CD4-positive, alpha-beta T cell treated with Interleukin-15 for 4 hours (primary cell): ENCODE measurements around the gene CTIF.

Experiments
- DNase-seq: peaks from one replicate; pipeline ENCODE4 v3.0.0-alpha.2; 2020; ENCODE audit warnings: low spot score

Gene CTIF

DNA sequence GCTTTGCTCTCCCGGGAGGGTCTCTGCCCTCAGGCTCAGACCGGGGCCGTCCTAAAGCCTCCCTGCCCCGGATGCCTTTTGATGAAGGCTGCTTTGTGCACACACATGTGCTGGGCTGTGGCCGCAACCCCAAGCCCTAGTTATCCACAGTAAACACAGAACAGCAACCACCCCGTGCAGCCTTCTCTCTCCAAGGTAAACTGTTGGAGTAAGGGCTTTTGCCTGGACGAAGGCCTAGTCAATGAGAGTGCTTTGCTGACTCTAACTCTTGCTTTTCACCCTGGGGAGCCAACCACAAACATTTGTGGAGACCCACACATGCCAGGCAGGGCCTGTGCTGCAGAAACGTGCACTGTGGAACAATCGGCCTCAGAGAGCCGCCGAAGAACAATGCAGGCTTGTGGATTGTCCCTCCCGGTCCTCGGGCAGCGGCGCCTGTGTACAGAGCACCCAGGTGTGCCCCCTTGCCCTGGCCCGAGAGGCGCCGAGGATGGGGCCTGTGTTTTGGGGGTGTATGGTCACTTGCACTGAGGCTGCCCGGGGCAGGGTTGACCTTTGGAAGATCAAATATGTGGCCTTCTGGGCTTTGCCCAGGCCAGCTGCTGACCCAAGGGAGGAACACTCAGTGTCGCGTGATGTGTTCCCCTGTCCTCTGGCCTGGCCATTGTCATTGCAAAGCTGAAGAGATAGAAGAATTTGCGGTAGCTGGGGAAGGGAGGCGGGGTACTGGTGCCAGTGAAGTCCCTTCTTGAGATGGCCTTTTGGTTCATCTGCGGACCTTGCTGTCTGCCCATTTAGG, 37.0 kb downstream of the CTIF start:
- DNase-seq, result no peak

DNA sequence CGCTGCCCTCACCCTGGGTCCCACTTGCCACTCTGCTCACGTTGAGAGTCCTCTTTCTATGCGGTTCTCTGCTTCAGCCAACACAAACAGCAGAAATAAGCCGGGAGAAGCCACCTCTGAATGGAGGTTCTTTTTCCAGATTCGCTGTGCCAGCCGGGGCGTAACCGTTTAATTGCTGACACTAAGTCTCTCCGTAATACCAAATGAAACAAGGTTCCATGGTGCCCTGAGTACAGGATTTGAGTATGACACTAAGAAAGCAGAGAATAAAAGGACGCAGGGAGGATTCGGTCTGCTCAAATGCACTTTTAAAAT, 37.6 kb downstream of the CTIF start:
- DNase-seq, result no peak

DNA sequence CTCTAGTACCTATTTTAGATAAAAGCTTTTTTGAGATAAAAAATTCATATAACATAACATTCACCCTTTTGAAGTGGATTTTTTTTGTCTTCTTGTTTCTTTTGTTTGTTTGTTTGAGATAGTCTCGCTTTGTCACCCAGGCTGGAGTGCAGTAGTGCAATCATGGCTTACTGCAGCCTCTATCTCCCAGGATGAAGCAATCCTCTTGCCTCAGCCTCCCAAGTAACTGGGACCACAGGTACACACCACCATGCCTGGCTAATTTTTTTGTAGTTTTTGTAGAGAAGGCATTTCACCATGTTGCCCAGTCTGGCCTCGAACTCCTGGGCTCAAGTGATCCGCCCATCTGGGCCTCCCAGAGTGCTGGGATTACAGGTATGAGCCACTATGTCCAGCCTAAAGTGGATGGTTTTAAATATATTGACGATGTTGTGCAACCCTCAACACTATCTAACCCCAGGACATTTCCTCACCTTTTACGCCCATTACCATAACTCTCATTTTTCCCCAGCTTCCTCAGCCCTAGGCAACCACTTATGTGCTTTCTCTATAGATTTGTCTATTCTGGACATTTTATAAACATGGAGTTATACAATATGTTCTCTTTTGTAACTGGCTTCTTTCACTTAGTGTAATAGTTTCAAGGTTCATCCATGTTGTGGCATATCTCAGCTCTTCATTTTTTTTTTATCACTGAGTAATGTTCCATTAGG, 38.8 kb downstream of the CTIF start:
- DNase-seq, result no peak

DNA sequence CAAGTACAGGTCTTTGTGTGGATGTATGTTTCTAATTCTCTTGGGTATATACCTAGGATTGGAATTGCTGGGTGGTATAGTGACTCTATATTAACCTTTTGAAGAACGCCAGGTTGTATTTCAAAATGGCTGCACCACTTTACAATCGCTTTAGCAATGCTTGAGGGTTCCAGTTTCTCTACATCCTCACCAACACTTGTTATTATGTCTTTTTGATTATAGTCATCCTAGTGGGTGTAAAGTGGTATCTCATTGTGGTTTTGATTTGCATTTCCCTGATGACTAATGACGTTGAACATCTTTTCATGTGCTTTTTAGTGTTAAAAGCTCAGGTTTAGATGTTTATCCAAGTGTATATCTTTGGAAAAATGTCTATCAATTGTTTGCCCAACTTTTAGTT, 39.5 kb downstream of the CTIF start:
- no peak for DNase-seq

DNA sequence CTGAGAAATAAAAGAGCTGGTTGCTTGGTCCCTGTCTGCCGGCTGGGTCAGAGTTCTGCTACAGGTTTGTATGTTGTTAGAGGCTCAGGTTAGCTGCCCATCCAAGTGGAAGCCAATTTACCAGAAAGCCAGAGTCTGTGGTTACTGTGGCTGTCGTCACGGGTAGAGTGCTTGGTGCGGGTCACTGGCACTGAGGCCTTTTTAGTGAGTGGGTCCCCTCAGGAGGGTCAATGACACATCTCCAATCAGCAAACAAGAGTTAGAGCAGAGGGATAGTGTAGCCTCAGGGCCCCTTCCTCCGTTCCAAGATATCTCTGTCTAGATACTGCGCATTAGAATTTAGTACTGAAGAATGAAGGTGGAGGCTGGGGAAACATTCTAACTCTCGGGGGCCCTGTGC, 41.2 kb downstream of the CTIF start:
- DNase-seq, result no peak

DNA sequence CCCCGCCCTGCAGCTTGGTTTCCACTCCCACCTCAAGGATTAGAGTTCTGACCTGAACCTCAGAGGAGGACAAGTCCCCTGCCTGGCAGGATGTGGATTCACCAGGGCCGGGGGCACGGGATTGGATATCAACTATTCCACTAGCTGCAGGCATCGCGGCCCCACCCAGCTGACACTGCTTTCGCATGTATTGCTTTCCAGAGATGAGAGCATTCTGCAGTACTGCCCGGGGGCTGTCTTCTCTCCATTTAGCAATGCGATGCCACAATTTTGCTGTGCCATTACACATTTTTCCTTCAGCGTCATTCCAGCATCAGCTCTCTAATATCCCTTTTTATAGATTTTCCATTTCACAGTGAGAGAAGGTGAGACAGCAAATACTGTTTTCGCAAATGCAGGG, 42.0 kb downstream of the CTIF start:
- no peak for DNase-seq

DNA sequence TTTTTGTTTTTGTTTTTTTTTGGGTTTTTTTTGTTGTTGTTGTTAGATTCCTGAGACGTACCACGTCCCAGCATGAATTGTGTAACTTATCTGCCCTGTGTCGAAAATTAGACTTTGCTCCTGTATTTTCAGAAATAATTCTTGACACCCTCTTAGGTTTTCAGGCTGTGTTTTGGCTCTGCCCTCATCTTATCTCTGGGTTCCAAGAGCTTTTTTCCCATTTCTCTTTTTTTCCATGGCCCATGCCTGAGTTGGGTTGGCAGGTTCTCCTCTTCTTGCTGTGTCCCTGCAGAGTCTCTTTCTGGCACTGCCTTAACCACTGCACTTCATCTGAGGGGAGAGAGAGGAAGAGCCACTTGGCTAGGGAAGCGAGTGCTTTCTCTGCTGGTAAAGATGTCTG, 42.4 kb downstream of the CTIF start:
- DNase-seq, result no peak

DNA sequence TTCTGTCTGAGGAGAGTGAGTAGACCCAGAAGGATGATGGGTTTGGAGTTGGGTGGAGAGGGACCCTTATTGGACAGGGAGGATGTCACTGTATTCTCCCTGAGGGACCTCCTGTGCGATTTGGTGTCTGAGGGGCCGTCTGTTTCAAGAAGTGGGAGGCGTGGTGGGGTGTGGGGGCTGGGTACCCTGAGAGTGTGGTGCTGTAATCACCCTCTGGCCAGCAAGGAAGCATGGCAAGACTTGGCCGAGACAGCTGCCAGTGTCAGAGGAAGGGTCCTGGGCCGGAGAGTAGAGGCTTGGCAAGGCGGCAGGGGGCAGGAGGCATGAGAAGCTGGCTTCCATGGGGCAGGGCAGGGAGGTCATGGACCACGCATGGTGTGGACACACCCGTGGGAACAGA, 43.1 kb downstream of the CTIF start:
- DNase-seq, result no peak

DNA sequence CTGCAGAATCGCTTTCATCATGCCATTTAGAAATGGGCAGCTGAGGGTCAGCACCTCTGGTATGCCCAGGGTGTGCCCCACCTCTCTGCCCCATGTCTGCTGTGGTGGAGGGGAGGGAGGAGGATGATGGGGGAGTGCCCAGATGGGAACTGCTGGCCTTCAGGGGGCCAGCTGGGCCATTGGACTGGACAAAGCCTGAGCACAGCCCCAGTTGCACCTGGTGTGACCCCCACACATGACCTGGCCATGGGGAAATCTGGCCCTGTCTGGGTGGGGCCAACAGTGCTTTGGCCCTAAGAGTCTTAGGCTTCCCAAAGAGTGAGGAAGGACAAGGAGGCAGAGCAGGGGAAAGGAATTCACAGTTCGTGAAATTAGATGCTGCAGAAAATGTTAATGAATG, 44.1 kb downstream of the CTIF start:
- no peak for DNase-seq

DNA sequence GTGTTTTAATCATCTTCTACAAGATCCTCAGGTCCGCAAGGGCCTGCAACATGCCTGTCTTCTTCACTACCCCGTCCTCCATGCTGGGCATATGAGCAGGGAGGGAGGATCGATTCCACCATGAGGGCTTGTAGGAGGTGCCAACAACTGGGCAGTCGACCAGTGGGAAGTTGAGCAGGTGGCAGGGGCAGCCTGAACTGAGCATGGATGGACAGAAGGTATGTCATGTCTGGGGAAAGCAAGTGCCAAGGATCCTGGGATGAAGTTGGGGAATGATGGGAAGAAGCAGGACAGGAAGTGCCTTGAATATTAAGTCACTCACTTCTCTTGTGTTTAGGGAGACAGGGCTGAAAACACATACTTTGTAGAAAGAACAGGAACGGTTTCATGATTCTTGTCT, 44.7 kb downstream of the CTIF start:
- no peak for DNase-seq

DNA sequence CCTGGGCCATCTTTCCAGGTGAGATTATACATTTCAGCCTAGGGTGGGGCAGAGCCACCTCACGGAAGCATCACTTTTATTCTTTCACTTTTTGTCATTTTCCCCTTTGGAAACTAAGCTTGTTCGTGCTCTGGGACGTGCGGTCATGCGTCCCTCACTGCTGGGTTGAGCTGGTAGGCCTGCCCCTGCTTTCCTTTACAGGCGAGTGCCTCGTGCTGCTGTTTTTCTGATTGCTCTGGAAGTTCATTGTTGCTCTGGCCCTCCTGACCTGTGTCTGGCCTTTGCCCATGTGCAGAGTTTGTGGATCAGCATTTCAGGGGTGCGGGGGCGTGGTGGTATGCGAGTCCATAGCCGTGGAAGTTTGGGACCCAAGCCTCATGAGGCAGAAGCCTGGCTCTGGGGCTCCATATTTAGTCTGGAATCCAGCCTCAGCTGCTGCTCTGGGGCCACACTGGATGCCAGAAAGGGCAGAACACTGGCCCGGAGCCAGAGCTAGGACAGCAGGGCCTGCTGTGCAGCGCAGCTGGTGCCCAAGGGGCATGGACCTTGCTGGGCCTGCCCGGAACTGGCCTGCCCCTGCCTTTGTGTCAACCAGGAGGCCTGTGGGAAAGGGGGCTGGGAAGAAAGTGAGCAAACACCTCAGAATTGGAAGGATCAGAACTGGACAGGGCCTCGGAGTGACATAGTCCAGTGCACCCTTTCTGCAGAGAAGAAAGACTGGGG, 51.1 kb downstream of the CTIF start:
- DNase-seq, result no peak

DNA sequence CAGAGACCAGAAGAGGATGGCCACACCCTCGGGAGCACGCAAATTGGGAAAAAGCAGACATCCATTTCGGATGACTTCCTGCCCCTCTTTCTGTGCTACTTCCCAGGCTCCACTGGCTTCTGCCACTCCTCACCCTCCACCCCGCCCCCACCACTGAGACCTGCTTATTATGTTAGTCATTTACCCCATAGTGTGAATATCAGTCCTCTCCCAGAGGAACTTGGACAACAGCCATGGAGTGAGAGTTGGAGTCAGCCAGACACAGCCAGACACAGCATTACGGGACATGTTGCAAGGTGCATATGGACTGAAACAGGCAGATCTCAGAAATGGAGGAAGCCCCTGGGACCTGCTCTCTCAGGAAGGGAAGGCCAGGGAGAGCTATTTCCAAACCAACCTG, 51.8 kb downstream of the CTIF start:
- no peak for DNase-seq

DNA sequence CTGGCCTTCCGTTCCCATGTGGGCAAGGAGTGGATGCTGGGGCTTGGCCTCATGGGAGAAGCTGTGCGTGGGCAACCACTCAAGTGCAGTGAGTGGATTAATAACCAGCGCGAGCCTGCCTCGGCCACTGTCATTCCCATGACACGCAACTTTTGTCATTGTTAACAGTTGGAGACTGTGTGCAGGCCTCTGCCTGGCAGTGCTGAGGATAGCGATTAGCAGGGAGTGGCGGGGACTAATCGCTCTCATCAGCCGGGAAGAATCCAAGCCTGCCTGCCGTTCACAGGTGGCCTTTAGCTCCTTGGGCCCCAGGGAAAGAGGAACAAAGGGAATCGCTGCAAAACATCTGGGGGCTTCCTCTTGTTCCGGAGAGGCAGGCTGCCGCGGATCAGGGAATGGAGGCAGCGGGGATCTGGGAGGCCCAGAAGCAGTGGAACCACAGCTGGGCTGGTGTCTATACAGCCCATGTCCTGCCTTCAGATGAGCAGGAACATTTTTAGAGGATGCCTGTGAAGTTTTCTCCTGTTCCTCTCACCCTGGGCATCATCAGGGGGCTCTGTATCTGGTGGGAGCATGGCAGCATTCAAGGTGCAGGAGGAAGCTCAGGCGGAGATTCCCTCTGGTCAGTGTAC, 53.8 kb downstream of the CTIF start:
- no peak for DNase-seq

DNA sequence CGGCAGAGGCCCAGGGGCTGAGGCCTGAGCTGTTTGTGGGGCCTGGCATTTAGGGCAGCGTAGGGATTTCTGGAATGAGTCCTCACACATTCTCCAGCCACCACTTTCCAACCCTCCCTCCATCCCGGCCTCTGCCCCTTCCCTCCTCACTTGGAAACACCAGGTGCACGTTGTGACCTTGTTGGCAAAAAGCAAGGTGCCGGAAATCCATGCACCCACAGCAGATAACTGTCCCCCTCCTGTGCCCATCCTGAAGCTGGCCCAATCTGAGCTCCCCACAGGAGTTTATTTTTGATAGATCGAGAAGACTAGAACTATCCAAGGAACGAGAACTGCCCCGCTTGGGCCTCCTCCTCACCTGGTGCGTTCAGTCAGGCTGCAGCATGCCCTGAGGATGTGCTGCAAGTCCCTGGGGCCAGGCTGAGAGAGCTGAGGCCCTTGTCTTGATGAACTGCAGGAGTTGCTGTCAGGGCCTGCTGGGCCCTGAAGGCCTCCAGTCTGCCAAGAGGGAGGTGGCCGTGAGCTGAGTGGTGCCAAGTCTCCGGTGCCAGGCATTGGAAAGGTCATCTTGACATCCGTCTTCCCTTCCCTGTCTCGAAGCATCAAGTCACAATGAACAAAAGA, 55.8 kb downstream of the CTIF start:
- no peak for DNase-seq

DNA sequence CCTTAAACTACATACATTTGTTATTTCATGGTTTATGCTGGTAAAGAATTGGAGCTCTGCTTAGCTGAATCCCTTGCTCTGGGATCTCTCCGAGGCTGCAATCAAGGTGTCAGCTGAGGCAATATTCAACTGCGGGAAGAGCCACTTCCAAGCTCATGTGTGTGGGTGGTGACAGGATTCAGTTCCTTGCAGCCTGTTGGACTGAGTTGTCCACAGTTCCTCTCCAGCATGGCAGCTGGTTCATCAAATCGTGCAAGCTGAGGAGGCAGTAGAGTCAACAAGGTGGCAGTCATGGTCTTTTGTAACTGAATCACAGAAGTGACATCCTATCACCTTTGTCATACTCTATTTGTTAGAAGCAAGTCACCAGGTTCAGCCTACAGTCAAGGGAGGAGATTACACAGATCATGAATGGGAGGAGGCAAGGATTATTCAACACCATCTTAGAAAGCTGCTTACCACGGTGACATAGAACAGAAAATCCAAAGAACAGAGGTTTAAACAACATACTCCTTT, 56.9 kb downstream of the CTIF start:
- DNase-seq, result no peak

DNA sequence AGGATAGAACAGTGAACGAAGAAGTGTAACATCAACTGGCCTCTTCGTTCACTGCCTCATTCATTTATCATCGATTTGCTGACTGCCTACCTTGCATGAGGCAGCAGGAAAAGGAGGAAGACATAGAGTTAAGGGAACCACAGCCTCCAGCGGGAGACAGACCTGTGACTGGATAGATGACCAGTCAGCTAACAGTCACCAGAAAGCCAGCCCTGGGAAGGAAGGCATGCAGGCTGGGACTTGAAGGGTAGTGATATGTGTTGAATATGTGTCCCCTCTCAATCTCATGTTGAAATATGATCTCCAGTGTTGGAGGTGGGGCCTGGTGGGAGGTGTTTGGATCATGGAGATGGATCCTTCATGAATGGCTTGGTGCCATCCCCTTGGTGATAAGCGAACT, 58.3 kb downstream of the CTIF start:
- DNase-seq, result no peak

DNA sequence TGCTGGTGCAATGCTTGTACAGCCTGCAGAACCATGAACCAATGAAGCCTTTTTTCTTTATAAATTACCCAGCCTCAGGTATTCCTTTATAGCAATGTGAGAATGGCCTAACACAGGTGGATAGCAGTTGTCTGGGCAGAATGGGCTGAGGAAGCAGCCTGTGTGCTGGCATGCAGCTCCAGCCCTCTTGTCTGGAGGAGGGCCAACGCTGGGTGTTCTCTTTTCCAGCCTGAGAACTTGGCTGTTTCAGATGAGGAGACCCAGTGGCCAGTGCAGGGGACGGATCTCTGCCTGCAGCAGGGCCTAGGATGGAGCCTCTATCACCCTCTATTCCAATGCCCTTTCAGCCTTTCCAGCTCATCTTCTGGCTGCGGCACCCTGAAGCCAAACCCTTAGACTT, 58.8 kb downstream of the CTIF start:
- DNase-seq, result no peak

DNA sequence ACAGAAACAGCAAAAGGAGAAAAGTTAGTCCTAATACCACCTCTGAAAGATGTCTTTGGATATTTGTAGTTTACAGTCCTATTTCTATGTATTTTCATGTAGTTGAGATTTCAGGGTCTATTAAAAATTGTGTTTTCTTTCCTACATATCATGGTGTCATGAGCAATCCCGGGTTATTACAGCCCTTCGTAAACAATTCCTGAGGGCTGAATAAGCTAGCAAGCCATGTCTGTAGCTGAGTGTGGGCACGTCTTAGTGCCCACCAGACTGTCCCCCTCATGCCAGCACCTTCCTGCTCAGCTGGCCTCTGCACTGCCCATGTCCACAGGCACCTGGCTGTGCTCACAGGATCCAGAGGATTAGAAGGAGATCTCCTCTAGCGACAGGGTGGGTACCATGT, 60.6 kb downstream of the CTIF start:
- DNase-seq, result no peak

DNA sequence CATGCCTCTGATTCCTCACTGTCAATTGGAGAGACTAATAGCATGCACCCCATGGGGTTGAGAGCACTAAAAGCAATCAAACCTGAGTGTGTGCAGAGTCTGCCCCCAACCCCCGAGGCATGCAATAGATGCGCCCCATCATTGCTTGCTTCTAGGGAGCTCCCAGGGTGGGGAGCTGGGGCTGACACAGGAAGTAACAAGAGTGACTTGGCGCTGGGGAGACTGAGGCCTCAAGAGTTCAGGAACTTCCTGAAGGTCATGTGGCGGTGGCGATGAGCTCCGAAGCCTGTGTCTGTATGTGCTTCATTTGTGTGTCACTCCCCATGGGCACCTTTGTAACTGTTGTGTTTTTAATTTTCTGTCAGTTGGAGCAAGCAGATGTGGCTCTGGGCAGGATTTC, 61.2 kb downstream of the CTIF start:
- no peak for DNase-seq

DNA sequence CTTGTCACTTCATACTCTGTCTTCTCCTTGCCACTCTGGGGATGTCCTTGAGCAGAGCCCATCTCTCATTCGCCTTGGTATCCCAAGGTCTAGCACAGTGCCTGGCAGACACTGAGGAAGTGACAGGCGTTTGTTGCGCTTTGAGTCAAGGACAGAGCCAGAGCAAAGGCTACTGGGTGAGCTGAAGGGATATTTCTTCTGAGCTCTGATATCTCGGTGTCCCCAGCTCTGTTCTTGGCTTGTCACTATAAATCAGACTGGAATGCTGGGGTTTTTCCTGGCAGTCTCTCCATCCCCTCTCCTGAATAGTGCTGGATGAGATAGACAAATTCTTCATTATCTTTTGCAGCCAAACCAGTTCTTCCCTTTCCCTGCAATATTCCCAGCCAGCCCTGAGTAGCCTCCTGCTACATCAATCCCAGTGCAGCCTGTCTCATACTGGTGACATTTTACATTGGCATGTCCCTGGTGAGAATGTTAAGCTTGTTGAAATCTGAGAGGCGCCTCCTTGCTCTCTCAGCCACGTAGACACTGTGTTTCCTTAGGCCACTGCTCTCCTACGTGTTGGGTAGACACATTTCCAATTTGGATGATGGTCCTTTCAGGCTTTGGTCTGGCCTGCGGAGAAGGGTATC, 61.7 kb downstream of the CTIF start:
- DNase-seq, result no peak

DNA sequence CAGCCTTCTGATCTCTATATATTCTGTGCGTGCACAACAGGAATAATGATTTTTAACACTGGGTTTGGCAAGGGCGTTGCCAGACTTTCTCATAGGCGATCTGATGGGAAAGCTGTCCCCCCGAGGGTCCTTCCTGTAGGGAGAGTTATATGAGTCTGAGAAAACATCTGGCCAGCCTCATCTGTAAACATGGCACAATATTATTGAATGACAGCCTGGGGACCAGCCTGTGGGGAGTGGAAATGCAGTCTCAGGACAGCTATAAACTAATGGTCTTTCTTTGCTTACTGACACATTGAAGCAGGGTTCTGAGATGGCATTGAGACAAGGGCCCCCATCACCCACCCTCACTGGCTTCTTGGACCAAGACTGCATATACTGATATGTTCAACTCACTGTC, 62.5 kb downstream of the CTIF start:
- no peak for DNase-seq
